ENCODE results near the gene PRICKLE1. TPM values are rescaled to one million over a fixed set of nuclear protein-coding genes. Genes with fewer than 3 reads are reported as not detected.

PRICKLE1 gene
- total RNA-seq, 3 donors from 2014 or later, result 6.4 to 9.4 (median 9.2) TPM

GRCh38 chr12:42615006-42615405 is 25.5 kb upstream of the PRICKLE1 start:
- no peak for DNase-seq (ENCODE audit: low spot score in 2 of 2)
- intact Hi-C loops (cut with DNase I; ENCODE audit: low total_unique reads), result no loop called here
- Histone ChIP-seq H3K9me3 (peaks cover 14 to 36% of the 10 kb centered on the region in 2 donors), H3K36me3 (no peaks in the 10 kb centered on the region), H3K4me1 (no peaks in the 10 kb centered on the region), H3K4me3 (no peak overlapping the region), H3K27ac (no peak overlapping the region), H3K27me3 (no peaks in the 10 kb centered on the region)
- no peak for TF ChIP-seq POLR2AphosphoS5 (IDR thresholded peaks at IDR 0.05)
- TF ChIP-seq CTCF (IDR thresholded peaks at IDR 0.05), result no peak

- no peaks in the 10 kb centered on the region for H3K36me3 ChIP-seq
- TF ChIP-seq POLR2AphosphoS5 (IDR thresholded peaks at IDR 0.05) (no peak), POLR2A (IDR thresholded peaks at IDR 0.05) (no peak), CTCF (IDR thresholded peaks at IDR 0.05) (no peak)
- no peak overlapping the region for H3K4me3 ChIP-seq
- no peaks in the 10 kb centered on the region for H3K4me1 ChIP-seq
- H3K27ac ChIP-seq, result peak overlapping the region in 1 of 2 donors; percentile 5
- peaks cover 0 to 16% of the 10 kb centered on the region in 2 donors for H3K9me3 ChIP-seq
- no peaks in the 10 kb centered on the region for H3K27me3 ChIP-seq
- no peak for DNase-seq (ENCODE audit: low spot score in 2 of 2)
- intact Hi-C loops (cut with DNase I; ENCODE audit: low total_unique reads), result no loop called here
These were observed 22.7 kb upstream of the PRICKLE1 start for GRCh38 chr12:42612231-42612613.

GRCh38 chr12:42611571-42612230 is 22.2 kb upstream of the PRICKLE1 start:
- H3K27ac ChIP-seq, result peak overlapping the region in 1 of 2 donors; percentile 5
- TF ChIP-seq CTCF (IDR thresholded peaks at IDR 0.05) (no peak), POLR2A (IDR thresholded peaks at IDR 0.05) (no peak), POLR2AphosphoS5 (IDR thresholded peaks at IDR 0.05) (no peak)

GRCh38 chr12:42609605-42610004 is 20.1 kb upstream of the PRICKLE1 start:
- H3K27me3 ChIP-seq, result no peaks in the 10 kb centered on the region
- no peak for DNase-seq (ENCODE audit: low spot score in 2 of 2)
- H3K4me3 ChIP-seq, result no peak overlapping the region
- H3K9me3 ChIP-seq, result no peaks in the 10 kb centered on the region
- intact Hi-C loops (cut with DNase I; ENCODE audit: low total_unique reads), result no loop called here
- no peaks in the 10 kb centered on the region for H3K36me3 ChIP-seq
- no peaks in the 10 kb centered on the region for H3K4me1 ChIP-seq
- no peak overlapping the region for H3K27ac ChIP-seq
- no peak for TF ChIP-seq CTCF (IDR thresholded peaks at IDR 0.05)
- no peak for TF ChIP-seq POLR2AphosphoS5 (IDR thresholded peaks at IDR 0.05)
- no peak for TF ChIP-seq POLR2A (IDR thresholded peaks at IDR 0.05)

More at GRCh38 chr12:42611571-42612230, 22.2 kb upstream of the PRICKLE1 start:
- DNase-seq (ENCODE audit: low spot score in 2 of 2), result no peak
- no peaks in the 10 kb centered on the region for H3K4me1 ChIP-seq
- intact Hi-C loops (cut with DNase I; ENCODE audit: low total_unique reads), result no loop called here
- H3K36me3 ChIP-seq, result no peaks in the 10 kb centered on the region
- no peak overlapping the region for H3K4me3 ChIP-seq
- H3K9me3 ChIP-seq, result peaks cover 0 to 13% of the 10 kb centered on the region in 2 donors
- no peaks in the 10 kb centered on the region for H3K27me3 ChIP-seq

GRCh38 chr12:42608196-42608825 is 18.8 kb upstream of the PRICKLE1 start:
- Histone ChIP-seq H3K36me3 (no peaks in the 10 kb centered on the region), H3K27me3 (no peaks in the 10 kb centered on the region), H3K27ac (no peak overlapping the region), H3K4me1 (no peaks in the 10 kb centered on the region), H3K4me3 (no peak overlapping the region), H3K9me3 (no peaks in the 10 kb centered on the region)
- TF ChIP-seq CTCF (IDR thresholded peaks at IDR 0.05) (no peak), POLR2A (IDR thresholded peaks at IDR 0.05) (no peak), POLR2AphosphoS5 (IDR thresholded peaks at IDR 0.05) (no peak)
- intact Hi-C loops (cut with DNase I; ENCODE audit: low total_unique reads), result no loop called here
- DNase-seq (ENCODE audit: low spot score in 2 of 2), result no peak

All from breast epithelium (tissue), 4 donors.